ENCODE data around the gene CCDC167.

The CCDC167 gene

GRCh38 chr6:37491171-37491829, 8.4 kb downstream of the CCDC167 start:
- H3K4me3 ChIP-seq (replicated peaks; ENCODE audit: low read depth, low read length), result no peak overlapping the region
- no peak for TF ChIP-seq CTCF (IDR thresholded peaks at IDR 0.05; ENCODE audit: low read length, missing control alignments)
- no peak for DNase-seq (ENCODE audit: low read depth)

GRCh38 chr6:37490536-37491170, 9.0 kb downstream of the CCDC167 start:
- DNase-seq (ENCODE audit: low read depth), result no peak
- TF ChIP-seq CTCF (IDR thresholded peaks at IDR 0.05; ENCODE audit: low read length, missing control alignments), result no peak
- no peak overlapping the region for H3K4me3 ChIP-seq (replicated peaks; ENCODE audit: low read depth, low read length)

GRCh38 chr6:37489697-37490336, 9.9 kb downstream of the CCDC167 start:
- H3K4me3 ChIP-seq (replicated peaks; ENCODE audit: low read depth, low read length), result no peak overlapping the region
- TF ChIP-seq CTCF (IDR thresholded peaks at IDR 0.05; ENCODE audit: low read length, missing control alignments), result peak; percentile 12
- no peak for DNase-seq (ENCODE audit: low read depth)

GRCh38 chr6:37488476-37488875, 11.2 kb downstream of the CCDC167 start:
- no peak for DNase-seq (ENCODE audit: low read depth)
- H3K4me3 ChIP-seq (replicated peaks; ENCODE audit: low read depth, low read length), result no peak overlapping the region
- TF ChIP-seq CTCF (IDR thresholded peaks at IDR 0.05; ENCODE audit: low read length, missing control alignments), result no peak

- no peak overlapping the region for H3K4me3 ChIP-seq (replicated peaks; ENCODE audit: low read depth, low read length)
- TF ChIP-seq CTCF (IDR thresholded peaks at IDR 0.05; ENCODE audit: low read length, missing control alignments), result no peak
- DNase-seq (ENCODE audit: low read depth), result no peak
Observed at GRCh38 chr6:37487591-37488380, 11.9 kb downstream of the CCDC167 start.

GRCh38 chr6:37486121-37486839, 13.4 kb downstream of the CCDC167 start:
- no peak for DNase-seq (ENCODE audit: low read depth)
- no peak for TF ChIP-seq CTCF (IDR thresholded peaks at IDR 0.05; ENCODE audit: low read length, missing control alignments)
- no peak overlapping the region for H3K4me3 ChIP-seq (replicated peaks; ENCODE audit: low read depth, low read length)

Measured in fibroblast of pulmonary artery (primary cell).